Glutamatergic neuron (in vitro differentiated cells): ENCODE results near the gene CALN1. TPM values are rescaled to one million over a fixed set of nuclear protein-coding genes. Genes with fewer than 3 reads are reported as not detected.
"Not testable (repeated sequence)": the region's sequence is repeated elsewhere in the genome, so short reads cannot be mapped to it uniquely, and the experiment has no call there.

Experiments used
- DNase-seq: peaks from one replicate; pipeline ENCODE4 v3.0.0; 2022
- H3K27ac Mint-ChIP-seq: one replicate; pipeline ENCODE4 v1.8.0; 2020; ENCODE audit warnings: mild to moderate bottlenecking, mixed read lengths, inconsistent platforms; ENCODE audit not compliant: unreplicated experiment
- H3K27me3 Mint-ChIP-seq: one replicate; pipeline ENCODE4 v1.8.0; 2020; ENCODE audit warnings: mild to moderate bottlenecking, moderate library complexity, mixed read lengths, inconsistent platforms; ENCODE audit not compliant: unreplicated experiment
- H3K36me3 Mint-ChIP-seq: one replicate; pipeline ENCODE4 v1.8.0; 2020; ENCODE audit warnings: mild to moderate bottlenecking, mixed read lengths, inconsistent platforms; ENCODE audit not compliant: unreplicated experiment
- H3K4me1 Mint-ChIP-seq: one replicate; pipeline ENCODE4 v1.8.0; 2020; ENCODE audit warnings: mild to moderate bottlenecking, low read depth, mixed read lengths, inconsistent platforms; ENCODE audit not compliant: unreplicated experiment
- H3K4me3 Mint-ChIP-seq: one replicate; pipeline ENCODE4 v1.8.0; 2020; ENCODE audit warnings: mild to moderate bottlenecking, mixed read lengths, inconsistent platforms; ENCODE audit not compliant: unreplicated experiment
- H3K9me3 Mint-ChIP-seq: one replicate; pipeline ENCODE4 v1.8.0; 2020; ENCODE audit warnings: mild to moderate bottlenecking, moderate library complexity, mixed read lengths, inconsistent platforms; ENCODE audit not compliant: unreplicated experiment
- CTCF ChIP-seq: fragments of 200-600 bp; sonication (generic); IDR thresholded peaks from one replicate; pipeline ENCODE4 v1.5.0; 2021; ENCODE audit not compliant: partially characterized antibody, unreplicated experiment
- total RNA-seq: library from RNA; stranded (reverse); fragmentation: NEBNext Ultra II Directional; extraction: Animal tissue kit (Norgen Biotek cat#: 25700); gene quantifications from one replicate; pipeline ENCODE4 v1.2.1, GENCODE V29; 2021; ENCODE audit not compliant: unreplicated experiment

Gene CALN1
- total RNA-seq, 1 donor from 2014 or later, result 3.5 TPM

DNA sequence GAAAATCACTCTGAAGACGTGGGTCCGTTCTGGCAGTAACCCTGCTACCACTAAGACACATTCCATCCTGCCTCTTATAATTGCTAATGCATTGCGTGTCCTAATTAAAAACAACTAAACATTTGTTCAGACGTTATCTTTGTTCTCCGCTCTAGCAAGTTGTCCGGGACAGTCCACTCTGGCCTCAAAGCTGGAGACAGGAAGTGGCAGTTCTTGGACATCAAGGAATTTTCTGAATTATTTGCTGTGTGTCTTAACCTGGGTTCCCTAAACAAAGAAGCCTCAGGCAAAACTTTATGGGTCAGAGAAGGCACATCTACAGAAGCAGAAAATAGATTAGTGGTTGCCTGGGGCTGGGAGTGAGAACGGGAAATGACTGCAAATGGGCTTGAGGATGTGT is 199.1 kb downstream of the CALN1 start:
- Mint-ChIP-seq H3K9me3 (no peaks in the 10 kb centered on the region), H3K36me3 (peaks cover 4% of the 10 kb centered on the region), H3K4me3 (no peak overlapping the region), H3K27ac (no peak overlapping the region), H3K27me3 (peaks cover 2% of the 10 kb centered on the region), H3K4me1 (no peaks in the 10 kb centered on the region)
- no peak for TF ChIP-seq CTCF
- no peak for DNase-seq

DNA sequence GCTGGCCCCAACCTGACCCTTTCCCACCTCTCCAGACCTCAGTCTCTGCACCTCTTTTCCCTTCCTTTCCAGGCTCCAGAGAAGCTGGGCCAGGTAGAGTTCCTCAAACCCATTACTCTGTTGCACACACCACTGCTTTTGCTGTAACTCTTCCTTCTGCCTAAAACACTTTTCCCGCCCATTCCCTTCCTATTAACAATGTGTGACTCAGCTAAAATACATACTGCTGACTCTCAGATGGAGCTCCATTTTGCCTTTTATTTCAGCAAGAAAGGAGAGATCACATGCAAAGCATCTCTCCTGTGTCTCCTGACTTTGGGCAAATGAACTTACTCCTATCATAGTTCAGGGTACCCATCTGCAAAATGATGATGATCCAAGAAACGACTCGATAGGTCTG is 201.0 kb downstream of the CALN1 start:
- Mint-ChIP-seq H3K4me3 (no peak overlapping the region), H3K36me3 (peaks cover 4% of the 10 kb centered on the region), H3K27ac (no peak overlapping the region), H3K4me1 (no peaks in the 10 kb centered on the region), H3K9me3 (no peaks in the 10 kb centered on the region), H3K27me3 (peaks cover 2% of the 10 kb centered on the region)
- no peak for TF ChIP-seq CTCF
- DNase-seq, result no peak

GRCh38 chr7:72209006-72209405 is 203.1 kb downstream of the CALN1 start:
- H3K9me3 Mint-ChIP-seq, H3K36me3 Mint-ChIP-seq, H3K27ac Mint-ChIP-seq, DNase-seq, H3K4me1 Mint-ChIP-seq, H3K4me3 Mint-ChIP-seq, H3K27me3 Mint-ChIP-seq: not testable (repeated sequence)

- no peak overlapping the region for H3K4me3 Mint-ChIP-seq
- no peak for TF ChIP-seq CTCF
- H3K36me3 Mint-ChIP-seq, result peaks cover 5% of the 10 kb centered on the region
- no peak overlapping the region for H3K27ac Mint-ChIP-seq
- H3K27me3 Mint-ChIP-seq, result peaks cover 7% of the 10 kb centered on the region
- DNase-seq, result no peak
- H3K9me3 Mint-ChIP-seq, result peaks cover 4% of the 10 kb centered on the region
- H3K4me1 Mint-ChIP-seq, result no peaks in the 10 kb centered on the region
Measured at GRCh38 chr7:72196176-72196575, 216.0 kb downstream of the CALN1 start.

DNA sequence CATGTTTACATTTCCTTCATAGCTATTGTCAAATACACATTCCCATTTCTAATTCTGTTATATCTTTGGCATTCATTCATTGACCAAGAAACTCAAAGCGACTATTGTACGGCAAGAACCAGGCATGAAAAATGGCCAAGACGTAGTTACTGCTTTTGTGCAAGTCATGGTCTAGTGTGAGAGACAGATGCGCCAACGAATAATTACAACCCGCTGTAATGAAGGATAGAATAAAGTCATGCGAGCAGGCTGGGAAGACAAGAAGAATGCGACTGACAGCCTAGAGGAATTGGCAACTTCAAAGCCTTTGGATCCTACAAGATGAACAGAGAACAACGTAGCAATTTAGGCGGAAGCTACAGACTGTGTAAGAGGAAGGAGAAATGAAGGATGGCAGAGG is 221.2 kb downstream of the CALN1 start:
- Mint-ChIP-seq H3K27ac (no peak overlapping the region), H3K4me3 (no peak overlapping the region)

More for the DNA sequence above, 221.2 kb downstream of the CALN1 start:
- TF ChIP-seq CTCF, result no peak
- H3K36me3 Mint-ChIP-seq, result peaks cover 5% of the 10 kb centered on the region
- peaks cover 4% of the 10 kb centered on the region for H3K9me3 Mint-ChIP-seq
- H3K27me3 Mint-ChIP-seq, result peaks cover 7% of the 10 kb centered on the region
- no peaks in the 10 kb centered on the region for H3K4me1 Mint-ChIP-seq
- no peak for DNase-seq
